ENCODE data around the gene NHLRC3. TPM values are rescaled to one million over a fixed set of nuclear protein-coding genes. Genes with fewer than 3 reads are reported as not detected.
"Not testable (repeated sequence)": the region's sequence is repeated elsewhere in the genome, so short reads cannot be mapped to it uniquely, and the experiment has no call there.

NHLRC3 gene
- total RNA-seq, 1 donor, result 18.3 TPM

DNA sequence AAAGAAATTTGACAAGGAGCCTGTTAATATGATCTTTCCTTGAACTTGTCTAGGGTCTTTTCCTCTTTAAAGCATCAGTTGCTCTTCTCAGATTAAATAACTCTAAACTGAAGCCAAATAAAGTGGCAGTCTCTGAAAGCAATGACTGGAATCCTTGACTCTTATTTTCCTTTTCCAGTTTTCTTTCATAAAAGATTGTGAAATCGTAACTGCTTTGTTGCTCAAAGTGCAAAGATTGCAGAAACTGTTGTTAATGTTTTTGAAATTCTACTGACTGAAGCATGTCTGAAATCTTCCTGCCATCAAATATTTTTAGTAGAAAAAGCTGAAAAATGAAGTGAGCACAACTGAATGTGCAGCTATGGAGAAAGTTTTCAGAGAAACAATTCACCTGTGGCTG lies 1.9 kb downstream of the NHLRC3 start:
- DNase-seq (ENCODE audit: low read depth in 2 of 3, low spot score in 2 of 3), result no peak

DNA sequence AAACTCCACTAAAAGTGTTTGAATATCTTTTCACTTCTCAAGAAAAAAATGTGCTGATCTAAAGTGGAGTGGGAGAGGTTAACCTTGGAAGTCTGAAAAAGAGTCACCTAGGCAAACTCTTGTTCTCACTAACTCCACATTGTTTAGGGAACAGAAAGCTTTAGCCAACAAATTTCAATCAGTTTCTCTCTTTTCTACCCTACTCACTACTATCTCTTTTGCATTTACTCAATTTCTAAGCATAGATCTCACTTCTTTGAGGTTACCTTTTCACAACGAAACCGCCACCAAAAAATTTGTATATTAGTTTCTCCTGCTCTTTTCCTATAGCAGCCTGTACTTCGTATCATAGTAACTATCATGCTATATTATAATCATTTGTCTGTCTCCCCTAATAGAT lies 6.3 kb downstream of the NHLRC3 start:
- DNase-seq (ENCODE audit: low read depth in 2 of 3, low spot score in 2 of 3), result no peak

DNA sequence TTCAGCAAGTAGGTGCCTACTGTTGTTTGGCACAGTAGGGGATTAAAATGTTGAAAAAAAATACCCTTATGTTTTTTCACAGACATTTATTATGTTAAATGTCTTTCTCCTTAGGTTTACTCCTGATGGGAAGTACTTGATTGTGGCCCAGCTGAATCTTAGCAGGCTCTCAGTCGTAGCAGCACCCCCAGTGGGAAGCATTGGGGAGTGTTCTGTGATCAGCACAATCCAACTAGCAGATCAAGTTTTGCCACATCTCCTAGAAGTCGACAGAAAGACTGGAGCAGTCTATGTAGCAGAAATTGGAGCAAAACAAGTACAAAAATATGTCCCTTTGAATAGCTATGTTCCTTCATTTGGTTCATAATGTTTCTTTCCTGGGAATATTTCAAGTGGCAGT lies 9.3 kb downstream of the NHLRC3 start:
- no peak for DNase-seq (ENCODE audit: low read depth in 2 of 3, low spot score in 2 of 3)

DNA sequence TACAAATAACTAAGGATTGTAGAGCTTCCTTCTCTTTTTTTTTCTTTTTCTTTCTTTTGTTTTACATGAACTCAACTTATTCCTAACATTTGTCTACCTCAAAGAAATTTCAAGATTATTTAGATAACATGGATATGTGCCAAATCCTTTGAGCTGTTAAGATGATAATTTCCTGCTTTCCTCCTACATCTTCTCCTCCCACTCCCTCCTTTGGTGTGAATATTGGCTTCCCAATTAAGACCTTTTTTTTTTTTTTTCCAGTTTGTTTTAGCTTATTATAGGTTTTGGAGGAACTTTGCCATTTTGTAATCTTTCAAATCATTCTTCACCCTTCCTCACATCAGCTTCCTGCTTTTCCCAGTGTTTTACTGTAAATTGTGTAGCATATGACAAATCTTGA lies 10.6 kb downstream of the NHLRC3 start:
- DNase-seq (ENCODE audit: low read depth in 2 of 3, low spot score in 2 of 3), result no peak

DNA sequence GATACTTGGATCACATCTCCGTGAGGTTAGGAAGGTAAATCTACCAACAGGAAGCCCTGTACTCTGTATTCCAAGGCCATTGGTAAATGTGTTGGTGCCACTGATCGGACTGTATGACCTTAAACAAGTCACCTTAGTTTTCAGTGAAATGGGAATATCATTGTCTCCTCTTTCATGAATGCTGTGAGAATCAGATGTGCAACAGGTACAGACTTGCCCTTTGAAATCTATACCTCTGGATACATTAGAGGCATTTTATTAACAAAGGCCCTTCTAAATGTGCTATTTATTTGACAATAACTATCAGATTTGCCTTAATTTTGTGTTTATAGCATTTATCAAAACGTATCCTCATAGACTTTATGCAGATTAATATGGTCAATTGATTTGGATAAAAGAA lies 11.0 kb downstream of the NHLRC3 start:
- no peak for DNase-seq (ENCODE audit: low read depth in 2 of 3, low spot score in 2 of 3)

DNA sequence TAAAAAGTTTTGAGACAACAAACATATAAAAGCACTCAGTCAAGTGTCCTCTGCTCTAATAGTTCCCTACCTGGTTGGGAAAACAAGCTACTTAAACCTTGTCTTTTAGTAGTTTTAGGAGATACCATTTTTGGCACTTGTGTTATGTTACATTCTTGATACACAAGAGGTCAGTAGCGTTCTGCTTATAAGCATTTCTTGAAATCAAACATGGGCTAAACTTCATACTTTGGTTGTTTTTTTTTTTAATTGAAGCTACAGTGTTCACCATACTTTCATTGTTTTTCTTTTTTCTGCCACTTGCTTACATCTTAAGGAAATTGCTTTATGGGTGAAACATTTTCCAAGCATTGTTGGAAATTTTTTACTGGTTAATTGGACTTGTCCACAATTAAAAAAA lies 12.9 kb downstream of the NHLRC3 start:
- DNase-seq (ENCODE audit: low read depth in 2 of 3, low spot score in 2 of 3), result peak in 2 of 3 donors; percentile 30 to 80

DNA sequence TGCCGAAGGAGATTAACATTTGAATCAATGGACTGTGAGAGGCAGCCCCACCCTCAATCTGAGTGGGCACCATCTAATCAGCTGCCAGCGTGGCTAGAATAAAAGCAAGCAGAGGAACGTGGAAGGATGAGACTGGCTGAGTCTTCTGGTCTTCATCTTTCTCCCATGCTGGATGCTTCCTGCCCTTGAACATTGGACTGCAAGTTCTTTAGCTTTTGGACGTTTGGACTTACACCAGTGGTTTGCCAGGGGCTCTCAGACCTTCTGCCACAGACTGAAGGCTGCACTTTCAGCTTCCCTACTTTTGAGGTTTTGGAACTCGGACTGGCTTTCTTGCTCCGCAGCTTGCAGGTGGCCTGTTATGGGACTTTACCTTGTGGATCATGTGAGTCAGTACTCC lies 14.7 kb downstream of the NHLRC3 start:
- DNase-seq (ENCODE audit: low read depth in 2 of 3, low spot score in 2 of 3), result no peak

DNA sequence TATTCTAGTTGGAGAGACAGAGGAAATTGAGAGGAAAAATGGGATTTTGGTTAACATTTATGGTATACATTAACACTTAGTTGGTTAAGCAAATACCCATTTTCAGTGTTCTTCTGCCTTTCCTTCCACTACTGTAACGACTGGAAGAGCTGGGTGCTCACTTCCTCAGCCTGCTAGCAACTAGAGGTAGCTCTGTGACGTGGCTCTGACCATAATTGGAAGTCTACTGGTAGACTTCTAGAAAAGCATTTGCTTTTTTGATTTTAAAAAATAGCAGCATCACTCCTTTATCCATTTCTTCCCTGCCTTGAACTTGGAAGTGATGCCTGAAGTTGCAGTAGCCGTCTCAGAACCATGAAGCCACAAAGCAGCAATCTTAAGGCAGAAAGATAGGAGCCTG lies 15.9 kb downstream of the NHLRC3 start:
- no peak for DNase-seq (ENCODE audit: low read depth in 2 of 3, low spot score in 2 of 3)

DNA sequence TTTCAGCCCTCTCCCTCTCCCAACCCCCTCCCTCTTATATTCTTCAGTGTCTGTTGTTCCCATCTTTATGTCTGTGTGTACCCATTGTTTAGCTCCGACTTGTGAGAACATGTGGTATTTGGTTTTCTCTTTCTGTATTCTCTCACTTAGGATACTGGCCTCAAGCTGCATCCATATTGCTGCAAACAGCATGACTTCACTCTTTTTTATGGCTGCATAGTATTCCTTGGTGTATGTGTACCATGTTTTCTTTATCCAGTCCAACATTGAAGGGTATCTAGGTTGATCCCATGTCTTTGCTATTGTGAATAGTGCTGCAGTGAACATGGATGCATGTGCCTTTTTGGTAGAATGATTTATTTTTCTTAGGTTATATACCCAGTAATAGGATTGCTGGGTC lies 17.8 kb downstream of the NHLRC3 start:
- DNase-seq (ENCODE audit: low read depth in 2 of 3, low spot score in 2 of 3), result no peak

DNA sequence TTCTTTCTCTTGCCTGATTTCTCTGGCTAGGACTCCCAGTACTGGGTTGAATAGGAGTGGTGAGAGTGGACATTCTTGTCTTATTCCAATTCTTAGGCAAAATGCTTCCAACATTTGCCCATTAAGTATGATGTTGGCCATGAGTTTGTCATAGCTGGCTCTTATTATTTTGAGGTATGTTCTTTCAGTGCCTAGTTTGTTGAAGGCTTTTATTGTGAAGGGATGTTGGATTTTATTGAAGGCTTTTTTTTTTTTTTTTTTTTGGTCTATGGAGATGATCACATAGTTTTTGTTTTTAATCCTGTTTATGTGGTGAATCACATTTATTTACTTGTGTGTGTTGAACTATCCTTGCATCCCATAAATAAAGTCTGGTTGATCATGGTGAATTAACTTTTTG lies 19.8 kb downstream of the NHLRC3 start:
- DNase-seq (ENCODE audit: low read depth in 2 of 3, low spot score in 2 of 3), result no peak

DNA sequence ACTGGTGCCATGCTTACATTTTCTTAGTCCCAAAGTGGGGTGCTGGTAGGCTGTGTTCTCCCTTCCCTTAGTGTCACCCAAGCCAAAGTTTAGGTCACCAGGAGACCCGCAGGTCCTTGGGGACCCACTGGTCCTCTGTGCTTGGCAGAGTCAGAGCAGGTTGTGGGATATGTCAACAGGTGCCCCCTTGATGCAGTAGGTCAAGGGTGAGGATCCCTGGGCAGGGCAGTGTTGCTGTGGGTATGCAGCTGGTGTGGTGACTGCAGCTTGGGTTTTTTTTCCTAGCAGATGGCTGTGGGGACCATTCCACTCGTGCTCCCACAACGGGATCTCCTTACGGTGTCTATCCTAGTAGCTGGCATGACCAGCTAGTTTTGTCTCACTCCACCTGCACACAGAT lies 23.7 kb downstream of the NHLRC3 start:
- no peak for DNase-seq (ENCODE audit: low read depth in 2 of 3, low spot score in 2 of 3)

DNA sequence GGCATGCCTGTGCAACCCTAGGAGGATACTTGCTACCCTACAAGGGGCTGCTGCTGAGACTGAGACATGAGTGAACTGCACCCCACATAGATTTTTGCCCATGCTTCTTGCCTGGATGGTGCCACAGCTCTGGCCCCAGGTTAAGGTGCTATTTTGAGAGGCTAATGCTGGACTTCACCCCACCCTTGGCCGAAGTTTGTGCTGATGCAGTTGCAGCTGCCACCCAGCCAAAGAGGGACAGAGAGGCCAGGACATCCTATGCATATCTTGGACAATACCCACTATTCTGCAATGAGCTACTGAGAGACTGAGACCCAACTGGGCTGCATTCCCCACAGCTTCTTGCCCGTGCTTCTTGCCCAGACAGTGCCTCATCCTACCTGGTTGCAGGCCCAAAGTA lies 34.6 kb downstream of the NHLRC3 start:
- no peak for DNase-seq (ENCODE audit: low read depth in 2 of 3, low spot score in 2 of 3)

DNA sequence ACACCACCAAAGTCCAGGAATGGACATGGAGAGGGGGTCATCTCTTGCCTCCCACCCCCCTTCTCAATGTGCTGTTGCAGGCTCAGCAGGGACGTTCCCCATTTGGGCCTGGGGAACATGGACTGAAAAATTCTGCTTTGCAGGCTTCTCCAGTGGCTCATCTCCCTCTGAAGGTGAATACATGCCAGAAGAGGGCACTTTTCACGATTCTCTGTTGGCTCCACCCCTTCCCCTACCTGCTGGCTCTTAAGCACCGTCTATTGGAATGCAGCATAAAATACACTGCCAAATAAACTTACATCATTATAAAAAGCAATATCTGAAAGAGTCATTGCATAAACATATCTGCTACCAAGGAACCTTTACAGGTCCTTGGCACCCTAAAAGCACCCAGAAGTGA lies 35.7 kb downstream of the NHLRC3 start:
- no peak for DNase-seq (ENCODE audit: low read depth in 2 of 3, low spot score in 2 of 3)

DNA sequence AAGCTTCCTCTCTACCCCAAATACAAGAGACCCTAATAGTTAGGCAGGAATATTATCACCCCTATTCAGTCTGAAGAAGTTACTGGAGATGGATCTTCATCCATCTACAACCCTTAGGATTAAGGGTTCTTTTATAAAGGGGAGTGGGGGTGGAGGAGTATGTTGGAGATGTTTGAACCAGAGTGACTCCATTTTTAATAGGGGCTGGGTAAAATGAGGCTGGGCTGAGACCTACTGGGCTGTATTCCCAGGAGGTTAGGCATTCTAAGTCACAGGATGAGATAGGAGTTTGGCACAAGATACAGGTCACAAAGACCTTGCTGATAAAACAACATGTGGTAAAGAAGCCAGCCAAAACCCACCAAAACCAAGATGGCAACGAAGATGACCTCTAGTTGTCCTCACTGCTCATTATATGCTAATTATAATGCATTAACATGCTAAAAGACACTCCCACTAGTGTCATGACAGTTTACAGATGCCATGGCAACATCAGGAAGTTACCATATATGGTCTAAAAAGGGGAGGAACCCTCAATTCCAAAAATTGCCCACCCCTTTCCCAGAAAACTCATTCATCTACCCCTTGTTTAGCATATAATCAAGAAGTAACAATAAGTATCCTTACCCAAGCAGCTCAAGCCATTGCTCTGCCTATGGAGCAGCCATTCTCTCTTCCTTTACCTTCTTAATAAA lies 48.1 kb downstream of the NHLRC3 start:
- DNase-seq (ENCODE audit: low read depth in 2 of 3, low spot score in 2 of 3), result not testable (repeated sequence)

DNA sequence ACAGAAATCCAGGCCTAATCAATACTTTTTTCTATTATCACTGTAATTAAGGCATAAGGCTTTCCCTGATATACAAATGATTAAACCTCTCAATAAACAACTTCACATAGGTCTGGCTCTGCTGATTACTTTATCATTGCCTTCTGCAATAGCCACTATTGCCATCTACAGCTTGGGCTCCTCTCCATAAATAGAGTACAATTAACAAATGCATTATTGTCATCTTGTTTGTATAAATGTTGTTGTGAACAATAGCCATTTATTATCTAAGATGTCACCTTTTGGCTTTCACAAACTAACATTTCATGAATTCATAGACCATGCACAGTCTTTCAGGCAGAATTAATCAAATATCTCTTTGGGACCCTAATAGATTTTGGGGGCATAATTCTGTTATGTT lies 53.3 kb downstream of the NHLRC3 start:
- DNase-seq (ENCODE audit: low read depth in 2 of 3, low spot score in 2 of 3), result no peak

DNA sequence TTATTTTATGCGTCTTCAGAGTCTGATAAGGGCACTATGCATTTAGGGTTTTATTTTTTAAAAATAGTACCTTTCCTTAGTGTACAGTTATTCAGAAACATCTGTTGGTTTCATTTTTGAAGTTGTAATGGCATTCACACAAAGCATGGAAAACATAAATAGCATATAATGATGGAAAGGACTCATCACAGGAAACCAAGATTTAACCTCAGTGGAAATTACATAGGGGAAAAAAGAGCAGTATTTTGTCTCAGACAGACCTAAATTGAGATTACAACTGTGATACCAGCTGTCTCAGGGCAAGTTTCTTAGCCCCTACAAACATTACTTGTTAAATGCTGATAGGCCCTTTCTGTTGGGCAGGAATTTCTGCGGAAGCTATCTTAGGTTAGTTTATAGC lies 57.2 kb downstream of the NHLRC3 start:
- DNase-seq (ENCODE audit: low read depth in 2 of 3, low spot score in 2 of 3), result no peak

DNA sequence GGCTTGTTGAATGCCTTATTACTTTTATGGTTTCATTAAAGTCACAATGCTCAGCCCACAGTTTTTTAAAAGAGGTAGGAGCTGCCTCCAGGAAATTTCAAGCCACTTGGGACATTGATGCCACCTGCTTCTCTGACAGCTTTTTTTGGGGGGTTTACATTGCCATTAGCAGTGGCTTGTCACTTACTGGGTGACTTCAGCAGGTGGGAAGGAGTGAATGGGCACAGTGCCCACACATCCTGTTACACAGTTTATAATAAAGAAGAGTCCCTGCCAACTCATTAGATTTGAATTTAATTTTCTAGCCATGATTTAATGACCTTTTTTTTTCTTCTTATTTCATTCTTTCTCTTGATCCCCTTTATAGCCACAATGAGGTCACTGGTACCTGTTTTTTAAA lies 61.0 kb downstream of the NHLRC3 start:
- no peak for DNase-seq (ENCODE audit: low read depth in 2 of 3, low spot score in 2 of 3)

Other genes starting within 250 kb of the NHLRC3 start
- gene STOML3, start 47.6 kb upstream of the NHLRC3 start, total RNA-seq, result 0.54 TPM
- 9.4 TPM for gene PROSER1, start 367 bp upstream of the NHLRC3 start, total RNA-seq

Data from hematopoietic multipotent progenitor cell (in vitro differentiated cells).